Parietal lobe (tissue), 2 donors: ENCODE results near the gene COMMD10. TPM values are rescaled to one million over a fixed set of nuclear protein-coding genes. Genes with fewer than 3 reads are reported as not detected.

ENCODE experiments used
- small RNA-seq: library from RNA; depleted of rRNA; stranded (forward); fragments of <200 nt; gene quantifications from one replicate; pipeline ENCODE3, GENCODE V24; 2014; ENCODE audit warnings: low replicate concordance
- total RNA-seq: library from RNA; depleted of rRNA; stranded (reverse); fragments of >200 nt; gene quantifications from one replicate; pipeline ENCODE4 v1.2.3, GENCODE V29; 2014

The COMMD10 gene
- 26.3 TPM for total RNA-seq

DNA sequence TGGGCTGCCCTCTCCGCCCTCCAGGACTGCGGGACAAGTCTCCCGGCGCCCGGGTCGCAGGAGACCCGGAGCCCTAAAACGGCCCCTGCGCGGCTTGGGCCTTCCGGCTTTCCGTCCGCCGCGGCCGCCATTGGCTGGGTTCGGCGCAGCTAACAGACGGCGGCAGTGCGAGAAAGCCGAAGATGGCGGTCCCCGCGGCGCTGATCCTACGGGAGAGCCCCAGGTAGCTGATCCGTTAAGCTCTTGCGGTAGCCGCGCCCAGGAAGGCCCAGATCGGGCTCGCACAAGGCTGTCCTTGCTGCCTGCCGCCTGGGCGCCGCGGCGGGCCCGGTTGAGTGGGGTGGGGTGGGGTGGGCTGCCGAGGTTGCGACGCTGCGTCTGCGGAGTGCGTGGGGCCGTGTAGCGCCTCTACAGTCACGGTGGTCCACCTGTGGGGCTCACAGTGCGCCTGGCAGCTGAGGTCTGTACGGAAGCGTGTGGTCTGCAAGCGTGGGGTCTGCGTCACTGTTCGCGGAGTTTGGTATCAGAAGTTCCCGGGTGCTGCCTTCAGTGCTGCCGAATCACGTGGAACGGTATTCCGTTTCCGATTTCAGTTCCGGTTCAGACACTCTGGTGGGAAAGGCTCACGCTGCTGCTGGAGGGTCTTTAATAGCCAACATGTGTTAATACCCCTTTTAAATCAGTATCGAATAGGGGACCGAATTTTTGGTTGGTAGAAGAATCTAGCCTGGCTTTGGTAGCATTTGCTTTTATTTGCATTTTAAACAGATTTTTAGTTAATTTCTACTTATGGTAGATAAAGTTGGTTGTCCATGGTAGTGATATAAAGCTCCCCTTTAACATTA lies at the start of gene COMMD10:
Gene COMMD10 (plus strand): TSS at position 155 of the 845 bp plus-strand sequence.

Small RNAs within 50 kb of the gene (small RNA-seq; reads per million reads assigned to genes)
- gene HMGN2P27 (not detected), gene RNU6-644P (not detected)

Other genes with a start within 250 kb of the COMMD10 start
- 98.6 TPM for gene ATG12, start 243.5 kb upstream of the COMMD10 start, total RNA-seq
- 135 TPM for gene AP3S1, start 243.1 kb upstream of the COMMD10 start, total RNA-seq
- gene LVRN, start 122.5 kb upstream of the COMMD10 start, total RNA-seq = 7.5 TPM
- gene ARL14EPL, start 52.6 kb upstream of the COMMD10 start, total RNA-seq = not detected